Measurements from ENCODE around the gene AK1.

AK1 gene

DNA sequence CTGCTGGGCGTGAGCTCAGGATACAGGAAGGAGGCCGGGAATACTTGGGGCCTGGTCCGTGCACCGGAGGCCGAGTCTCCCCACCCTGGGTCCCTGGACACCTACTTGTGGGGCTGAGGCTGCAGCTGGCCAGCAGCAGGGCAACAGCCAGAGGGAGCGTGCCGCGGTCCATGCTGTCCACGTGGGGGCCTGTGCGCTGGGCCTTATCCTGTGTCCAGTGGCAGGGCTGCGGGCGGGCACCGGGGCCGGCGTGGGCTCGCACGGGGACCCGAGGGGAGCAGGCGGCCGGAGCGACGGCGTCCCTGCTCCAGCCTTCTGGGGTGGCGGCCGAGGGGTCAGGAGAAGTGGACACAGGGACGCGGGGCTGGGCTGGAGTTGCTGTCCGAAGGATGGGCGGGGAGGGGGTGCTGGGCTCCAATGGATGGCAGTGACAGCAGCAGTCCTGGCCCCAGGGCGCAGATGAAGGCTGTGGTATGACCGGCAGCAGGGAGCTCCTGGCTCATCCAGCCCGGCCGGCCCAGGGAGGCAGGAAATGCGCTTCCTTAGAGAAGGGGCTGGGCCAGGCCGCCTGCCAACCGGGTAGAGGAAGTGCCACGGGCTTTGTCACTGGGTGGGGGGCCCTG, 23.2 kb downstream of the AK1 start, which contains the start of gene ENG:
Gene ENG (minus strand): TSS at position 475 of the 623 bp plus-strand sequence. CDS start 303 bp downstream, at position 172.
- peaks cover 6% of the 10 kb centered on the region for H3K9me3 ChIP-seq (ENCODE audit: low read length)
- H3K36me3 ChIP-seq (ENCODE audit: insufficient read depth, low read length): peaks cover 7% of the 10 kb centered on the region; the same call in 1 of the 2 replicates
- H3K27ac ChIP-seq (ENCODE audit: low read depth, low read length, poor library complexity, severe bottlenecking): no peak within 1 kb of the TSS
- H2AFZ ChIP-seq (ENCODE audit: low read length): no peak within 1 kb of the TSS
- TF ChIP-seq, protein P1, sequence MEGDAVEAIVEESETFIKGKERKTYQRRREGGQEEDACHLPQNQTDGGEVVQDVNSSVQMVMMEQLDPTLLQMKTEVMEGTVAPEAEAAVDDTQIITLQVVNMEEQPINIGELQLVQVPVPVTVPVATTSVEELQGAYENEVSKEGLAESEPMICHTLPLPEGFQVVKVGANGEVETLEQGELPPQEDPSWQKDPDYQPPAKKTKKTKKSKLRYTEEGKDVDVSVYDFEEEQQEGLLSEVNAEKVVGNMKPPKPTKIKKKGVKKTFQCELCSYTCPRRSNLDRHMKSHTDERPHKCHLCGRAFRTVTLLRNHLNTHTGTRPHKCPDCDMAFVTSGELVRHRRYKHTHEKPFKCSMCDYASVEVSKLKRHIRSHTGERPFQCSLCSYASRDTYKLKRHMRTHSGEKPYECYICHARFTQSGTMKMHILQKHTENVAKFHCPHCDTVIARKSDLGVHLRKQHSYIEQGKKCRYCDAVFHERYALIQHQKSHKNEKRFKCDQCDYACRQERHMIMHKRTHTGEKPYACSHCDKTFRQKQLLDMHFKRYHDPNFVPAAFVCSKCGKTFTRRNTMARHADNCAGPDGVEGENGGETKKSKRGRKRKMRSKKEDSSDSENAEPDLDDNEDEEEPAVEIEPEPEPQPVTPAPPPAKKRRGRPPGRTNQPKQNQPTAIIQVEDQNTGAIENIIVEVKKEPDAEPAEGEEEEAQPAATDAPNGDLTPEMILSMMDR (IDR thresholded peaks at IDR 0.05; ENCODE audit: low read length): no peak
- no peak for TF ChIP-seq EZH2 (IDR thresholded peaks at IDR 0.05; ENCODE audit: borderline replicate concordance, low read length)
- no peaks in the 10 kb centered on the region for H3F3A ChIP-seq (ENCODE audit: insufficient read depth, low read length)
- peaks cover 8% of the 10 kb centered on the region for H3K27me3 ChIP-seq (ENCODE audit: insufficient read depth, low read length)
- H3K9me2 ChIP-seq (ENCODE audit: low read depth, low read length): no peaks in the 10 kb centered on the region
- no peak within 1 kb of the TSS for H3K9ac ChIP-seq (ENCODE audit: low read length)
- no peak within 1 kb of the TSS for H3K4me2 ChIP-seq (ENCODE audit: low read length)
- no peaks in the 10 kb centered on the region for H3K79me2 ChIP-seq (ENCODE audit: insufficient read depth, low read length)
- H4K20me1 ChIP-seq (ENCODE audit: insufficient read depth, low read length): no peaks in the 10 kb centered on the region
- H3K4me1 ChIP-seq (ENCODE audit: insufficient read depth, low read length, severe bottlenecking): no peaks in the 10 kb centered on the region
- H3K4me3 ChIP-seq (ENCODE audit: low read depth, low read length, poor library complexity, severe bottlenecking): no peak within 1 kb of the TSS

DNA sequence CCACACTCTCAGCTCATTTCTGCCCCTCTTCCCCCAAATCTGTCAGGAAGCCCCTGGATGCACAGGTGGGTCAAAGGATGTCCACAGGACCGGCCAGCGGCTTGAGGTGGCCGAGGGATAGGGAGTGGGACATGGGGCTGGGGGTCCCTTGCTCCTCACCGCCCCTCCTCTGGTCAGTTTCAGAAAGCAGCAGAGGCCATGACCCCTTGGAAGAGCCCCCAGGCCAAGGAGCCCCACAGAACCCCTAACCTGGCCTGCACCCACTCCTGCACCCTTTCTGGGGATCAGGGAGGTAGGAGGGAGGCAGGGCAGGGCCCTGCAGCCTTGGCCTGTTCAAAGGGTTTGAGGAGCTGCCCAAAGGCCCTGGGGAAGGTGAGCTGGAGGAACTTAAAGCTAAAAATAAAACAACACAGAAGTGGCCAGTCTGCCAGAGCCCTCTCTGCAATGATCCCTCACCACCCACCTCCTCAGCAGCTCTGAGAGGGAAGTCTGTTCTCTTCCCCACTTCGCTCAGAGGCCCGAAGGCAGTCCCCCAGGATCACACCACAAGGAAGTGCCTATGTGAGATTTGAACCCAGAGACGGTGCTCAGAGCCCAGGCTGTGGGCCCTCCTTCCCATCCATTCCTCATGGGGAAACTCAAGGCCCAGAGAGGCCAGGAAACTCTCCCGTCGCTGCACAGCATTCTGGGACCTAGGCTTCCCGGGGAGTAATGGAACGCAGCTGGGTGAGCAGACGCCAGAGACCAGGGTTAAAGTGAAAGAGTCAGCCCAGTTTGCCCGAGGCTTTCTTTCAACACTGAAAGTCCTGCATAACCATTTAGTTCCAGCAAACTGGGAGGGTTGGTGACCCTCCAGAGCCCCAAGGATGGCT, 23.9 kb downstream of the AK1 start:
- Histone ChIP-seq H3K27ac (ENCODE audit: low read depth, low read length, poor library complexity, severe bottlenecking) (no peak overlapping the region), H2AFZ (ENCODE audit: low read length) (no peak overlapping the region), H3K27me3 (ENCODE audit: insufficient read depth, low read length) (peaks cover 11% of the 10 kb centered on the region), H3K79me2 (ENCODE audit: insufficient read depth, low read length) (no peaks in the 10 kb centered on the region), H3K4me3 (ENCODE audit: low read depth, low read length, poor library complexity, severe bottlenecking) (no peak overlapping the region), H3K9me3 (ENCODE audit: low read length) (peaks cover 10% of the 10 kb centered on the region), H3K9ac (ENCODE audit: low read length) (no peak overlapping the region), H3K9me2 (ENCODE audit: low read depth, low read length) (no peaks in the 10 kb centered on the region), H3F3A (ENCODE audit: insufficient read depth, low read length) (no peaks in the 10 kb centered on the region), H4K20me1 (ENCODE audit: insufficient read depth, low read length) (no peaks in the 10 kb centered on the region), H3K4me1 (ENCODE audit: insufficient read depth, low read length, severe bottlenecking) (no peaks in the 10 kb centered on the region), H3K4me2 (ENCODE audit: low read length) (no peak overlapping the region), H3K36me3 (ENCODE audit: insufficient read depth, low read length) (peaks cover 9% of the 10 kb centered on the region; the same call in 1 of the 2 replicates)
- TF ChIP-seq, protein P1 (IDR thresholded peaks at IDR 0.05; ENCODE audit: low read length): no peak
- TF ChIP-seq EZH2 (IDR thresholded peaks at IDR 0.05; ENCODE audit: borderline replicate concordance, low read length): no peak

DNA sequence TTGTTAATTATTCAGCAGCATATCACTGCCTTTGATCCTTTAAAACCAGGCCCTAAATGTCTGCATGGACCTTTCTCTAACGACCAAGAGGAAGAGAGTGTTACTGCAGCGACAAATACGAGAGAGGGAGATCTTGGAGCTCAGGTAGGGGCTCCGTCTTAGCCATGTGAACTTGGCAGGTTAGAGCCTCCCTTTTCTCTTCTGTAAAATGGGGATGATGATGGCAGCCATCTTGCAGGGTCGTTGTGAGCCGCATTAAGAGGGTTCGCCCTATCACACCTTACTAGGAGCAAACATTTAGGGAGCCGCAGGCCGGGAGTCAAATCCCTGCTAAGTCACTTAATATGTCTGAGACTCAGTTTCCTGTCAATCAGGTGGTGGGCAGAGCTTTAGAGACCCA, 24.6 kb downstream of the AK1 start:
- Histone ChIP-seq H3K4me3 (ENCODE audit: low read depth, low read length, poor library complexity, severe bottlenecking) (no peak overlapping the region), H4K20me1 (ENCODE audit: insufficient read depth, low read length) (no peaks in the 10 kb centered on the region), H3K36me3 (ENCODE audit: insufficient read depth, low read length) (peaks cover 9% of the 10 kb centered on the region; the same call in 1 of the 2 replicates), H3K4me1 (ENCODE audit: insufficient read depth, low read length, severe bottlenecking) (no peaks in the 10 kb centered on the region), H3K4me2 (ENCODE audit: low read length) (no peak overlapping the region), H3K9me3 (ENCODE audit: low read length) (peaks cover 10% of the 10 kb centered on the region), H3F3A (ENCODE audit: insufficient read depth, low read length) (no peaks in the 10 kb centered on the region), H3K79me2 (ENCODE audit: insufficient read depth, low read length) (no peaks in the 10 kb centered on the region), H3K27ac (ENCODE audit: low read depth, low read length, poor library complexity, severe bottlenecking) (no peak overlapping the region), H3K27me3 (ENCODE audit: insufficient read depth, low read length) (peaks cover 15% of the 10 kb centered on the region), H2AFZ (ENCODE audit: low read length) (no peak overlapping the region), H3K9me2 (ENCODE audit: low read depth, low read length) (no peaks in the 10 kb centered on the region), H3K9ac (ENCODE audit: low read length) (no peak overlapping the region)
- TF ChIP-seq, protein P1 (IDR thresholded peaks at IDR 0.05; ENCODE audit: low read length): no peak
- no peak for TF ChIP-seq EZH2 (IDR thresholded peaks at IDR 0.05; ENCODE audit: borderline replicate concordance, low read length)

Measured in OCI-LY1 (cell line).